MM.1S (cell line): ENCODE results near the gene ME2.
"Not testable (repeated sequence)": the region's sequence is repeated elsewhere in the genome, so short reads cannot be mapped to it uniquely, and the experiment has no call there.

Experiments used
- CTCF ChIP-seq: fragments of 300-600 bp; sonication (generic); IDR thresholded peaks from 2 replicates; pipeline ENCODE4 v1.5.1; 2016; ENCODE audit warnings: antibody characterized with exemption, low read length, mixed read lengths
- EZH2 ChIP-seq: fragments of 300-600 bp; sonication (generic); optimal IDR thresholded peaks from 2 replicates; pipeline ENCODE3; 2017; ENCODE audit warnings: low read depth, mild to moderate bottlenecking, antibody characterized with exemption, low read length, mixed read lengths
- EZH2phosphoT487 ChIP-seq: fragments of 300-600 bp; sonication (generic); IDR thresholded peaks from 2 replicates; pipeline ENCODE4 v1.6.1; 2018; ENCODE audit warnings: antibody characterized with exemption, low read length

GRCh38 chr18:50972404-50972803 lies 93.5 kb downstream of the ME2 start:
- not testable (repeated sequence) for TF ChIP-seq CTCF, EZH2, EZH2phosphoT487
